ENCODE data around the gene GOSR2. TPM values are rescaled to one million over a fixed set of nuclear protein-coding genes. Genes with fewer than 3 reads are reported as not detected.

Gene GOSR2
- total RNA-seq, 3 donors from 2014 or later (not counting 1 experiment from before 2014, with no cell fraction given) = 55.7 to 66.7 (median 59.1) TPM

DNA sequence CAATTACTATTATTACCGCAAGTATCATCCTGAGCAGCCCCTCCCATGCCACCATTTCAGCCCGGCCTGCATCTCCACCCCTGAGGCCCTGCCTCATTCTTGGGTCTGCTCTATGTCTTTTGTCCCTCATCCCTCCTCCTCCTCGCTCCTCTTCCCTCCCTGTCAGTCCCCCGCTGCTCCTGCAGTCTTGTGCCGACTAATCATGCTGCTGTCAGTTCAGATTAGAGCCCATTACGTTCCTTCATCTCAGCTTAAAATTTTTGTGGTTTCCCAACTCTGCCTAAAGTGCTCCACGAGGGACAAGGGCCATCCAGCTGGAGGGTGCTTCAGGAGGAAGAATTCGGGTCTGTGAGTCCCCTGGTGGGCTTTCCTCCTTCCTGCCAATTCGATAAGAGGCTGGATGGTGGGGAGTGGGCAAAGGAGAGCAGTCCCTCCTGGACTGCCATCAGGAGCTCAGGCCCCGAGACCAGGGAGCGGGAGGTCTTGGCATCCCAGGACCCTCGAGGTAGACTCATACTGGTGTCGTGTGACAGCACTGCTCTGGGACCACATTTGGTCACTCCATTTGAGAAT lies 32.9 kb upstream of the GOSR2 start:
- H3K4me1 Mint-ChIP-seq = no peaks in the 10 kb centered on the region
- TF ChIP-seq CTCF (IDR thresholded peaks at IDR 0.05) = no peak
- 82% methylated on average over 12 of the region's 13 CpGs for whole genome bisulfite sequencing (ENCODE audit: insufficient coverage)
- no peaks in the 10 kb centered on the region for H3K36me3 Mint-ChIP-seq
- intact Hi-C loops (cut with micrococcal nuclease) = no loop called here
- no peak overlapping the region for H3K27ac ChIP-seq (ENCODE audit: low read length)
- H3K36me3 ChIP-seq (ENCODE audit: control insufficient read depth, insufficient read depth, low read length) = no peaks in the 10 kb centered on the region
- DNase-seq (no peak), ATAC-seq (no peak)
- no peak overlapping the region for H3K4me3 Mint-ChIP-seq
- no peaks in the 10 kb centered on the region for H3K27me3 ChIP-seq (ENCODE audit: control insufficient read depth, insufficient read depth, low read length)
- peaks cover 8 to 20% of the 10 kb centered on the region in 2 donors for H3K27me3 Mint-ChIP-seq (ENCODE audit: low read depth in 2 of 2)
- no peaks in the 10 kb centered on the region for H3K9me3 ChIP-seq (ENCODE audit: control insufficient read depth, insufficient read depth, low read length)
- no peaks in the 10 kb centered on the region for H3K9me3 Mint-ChIP-seq
- H3K4me1 ChIP-seq (ENCODE audit: control insufficient read depth, insufficient read depth, low read length) = no peaks in the 10 kb centered on the region
- H3K27ac Mint-ChIP-seq = no peak overlapping the region
- no peak overlapping the region for H3K4me3 ChIP-seq (ENCODE audit: low read length)

GRCh38 chr17:46890638-46891037 lies 32.3 kb upstream of the GOSR2 start:
- no peak for TF ChIP-seq CTCF (IDR thresholded peaks at IDR 0.05)
- H3K36me3 Mint-ChIP-seq = no peaks in the 10 kb centered on the region
- no peaks in the 10 kb centered on the region for H3K4me1 ChIP-seq (ENCODE audit: control insufficient read depth, insufficient read depth, low read length)
- H3K9me3 Mint-ChIP-seq = no peaks in the 10 kb centered on the region
- ATAC-seq = no peak
- no peak overlapping the region for H3K4me3 ChIP-seq (ENCODE audit: low read length)
- H3K4me1 Mint-ChIP-seq = no peaks in the 10 kb centered on the region
- no peak overlapping the region for H3K27ac ChIP-seq (ENCODE audit: low read length)
- H3K4me3 Mint-ChIP-seq = no peak overlapping the region
- H3K36me3 ChIP-seq (ENCODE audit: control insufficient read depth, insufficient read depth, low read length) = no peaks in the 10 kb centered on the region
- H3K27ac Mint-ChIP-seq = no peak overlapping the region
- H3K27me3 ChIP-seq (ENCODE audit: control insufficient read depth, insufficient read depth, low read length) = no peaks in the 10 kb centered on the region
- intact Hi-C loops (cut with micrococcal nuclease) = no loop called here
- WGBS (ENCODE audit: insufficient coverage) = 49% methylated on average over 6 of the region's 6 CpGs
- no peaks in the 10 kb centered on the region for H3K9me3 ChIP-seq (ENCODE audit: control insufficient read depth, insufficient read depth, low read length)
- H3K27me3 Mint-ChIP-seq (ENCODE audit: low read depth in 2 of 2) = peaks cover 8 to 18% of the 10 kb centered on the region in 2 donors
- no peak for DNase-seq

GRCh38 chr17:46892192-46892703 lies 30.7 kb upstream of the GOSR2 start:
- Histone ChIP-seq H3K27ac (ENCODE audit: low read length) (no peak overlapping the region), H3K9me3 (ENCODE audit: control insufficient read depth, insufficient read depth, low read length) (no peaks in the 10 kb centered on the region), H3K27me3 (ENCODE audit: control insufficient read depth, insufficient read depth, low read length) (no peaks in the 10 kb centered on the region), H3K36me3 (ENCODE audit: control insufficient read depth, insufficient read depth, low read length) (no peaks in the 10 kb centered on the region), H3K4me1 (ENCODE audit: control insufficient read depth, insufficient read depth, low read length) (no peaks in the 10 kb centered on the region), H3K4me3 (ENCODE audit: low read length) (no peak overlapping the region)
- no peaks in the 10 kb centered on the region for H3K4me1 Mint-ChIP-seq
- H3K27me3 Mint-ChIP-seq (ENCODE audit: low read depth in 2 of 2) = peaks cover 8 to 13% of the 10 kb centered on the region in 2 donors
- H3K4me3 Mint-ChIP-seq = no peak overlapping the region
- TF ChIP-seq CTCF (IDR thresholded peaks at IDR 0.05) = no peak
- H3K27ac Mint-ChIP-seq = no peak overlapping the region
- DNase-seq (no peak), ATAC-seq (no peak)
- H3K36me3 Mint-ChIP-seq = no peaks in the 10 kb centered on the region
- H3K9me3 Mint-ChIP-seq = no peaks in the 10 kb centered on the region
- WGBS (ENCODE audit: insufficient coverage) = 53% methylated on average over 4 of the region's 4 CpGs
- intact Hi-C loops (cut with micrococcal nuclease) = no loop called here

GRCh38 chr17:46894024-46894423 lies 28.9 kb upstream of the GOSR2 start:
- no peak for ATAC-seq

More at GRCh38 chr17:46894024-46894423, 28.9 kb upstream of the GOSR2 start:
- Mint-ChIP-seq H3K4me3 (no peak overlapping the region), H3K36me3 (no peaks in the 10 kb centered on the region), H3K27me3 (ENCODE audit: low read depth in 2 of 2) (peaks cover 8 to 16% of the 10 kb centered on the region in 2 donors), H3K27ac (no peak overlapping the region), H3K9me3 (no peaks in the 10 kb centered on the region), H3K4me1 (no peaks in the 10 kb centered on the region)
- no peak overlapping the region for H3K27ac ChIP-seq (ENCODE audit: low read length)
- no peaks in the 10 kb centered on the region for H3K9me3 ChIP-seq (ENCODE audit: control insufficient read depth, insufficient read depth, low read length)
- no peaks in the 10 kb centered on the region for H3K36me3 ChIP-seq (ENCODE audit: control insufficient read depth, insufficient read depth, low read length)
- DNase-seq = no peak
- no peaks in the 10 kb centered on the region for H3K4me1 ChIP-seq (ENCODE audit: control insufficient read depth, insufficient read depth, low read length)
- intact Hi-C loops (cut with micrococcal nuclease) = no loop called here
- 83% methylated on average over 9 of the region's 9 CpGs for WGBS (ENCODE audit: insufficient coverage)
- no peak for TF ChIP-seq CTCF (IDR thresholded peaks at IDR 0.05)
- no peaks in the 10 kb centered on the region for H3K27me3 ChIP-seq (ENCODE audit: control insufficient read depth, insufficient read depth, low read length)
- no peak overlapping the region for H3K4me3 ChIP-seq (ENCODE audit: low read length)

Measured in natural killer cell (primary cell).